NCI-H2029 treated with DMSO at 0.1 percent for 48 hours (cell line): Measurements from ENCODE around the gene SNCG.
"Not testable (repeated sequence)": the region's sequence is repeated elsewhere in the genome, so short reads cannot be mapped to it uniquely, and the experiment has no call there.

Experiments used
- DNase-seq: peaks from one replicate; lab custom pipeline; 2025; lab: John Stamatoyannopoulos, UW

Gene SNCG

DNA sequence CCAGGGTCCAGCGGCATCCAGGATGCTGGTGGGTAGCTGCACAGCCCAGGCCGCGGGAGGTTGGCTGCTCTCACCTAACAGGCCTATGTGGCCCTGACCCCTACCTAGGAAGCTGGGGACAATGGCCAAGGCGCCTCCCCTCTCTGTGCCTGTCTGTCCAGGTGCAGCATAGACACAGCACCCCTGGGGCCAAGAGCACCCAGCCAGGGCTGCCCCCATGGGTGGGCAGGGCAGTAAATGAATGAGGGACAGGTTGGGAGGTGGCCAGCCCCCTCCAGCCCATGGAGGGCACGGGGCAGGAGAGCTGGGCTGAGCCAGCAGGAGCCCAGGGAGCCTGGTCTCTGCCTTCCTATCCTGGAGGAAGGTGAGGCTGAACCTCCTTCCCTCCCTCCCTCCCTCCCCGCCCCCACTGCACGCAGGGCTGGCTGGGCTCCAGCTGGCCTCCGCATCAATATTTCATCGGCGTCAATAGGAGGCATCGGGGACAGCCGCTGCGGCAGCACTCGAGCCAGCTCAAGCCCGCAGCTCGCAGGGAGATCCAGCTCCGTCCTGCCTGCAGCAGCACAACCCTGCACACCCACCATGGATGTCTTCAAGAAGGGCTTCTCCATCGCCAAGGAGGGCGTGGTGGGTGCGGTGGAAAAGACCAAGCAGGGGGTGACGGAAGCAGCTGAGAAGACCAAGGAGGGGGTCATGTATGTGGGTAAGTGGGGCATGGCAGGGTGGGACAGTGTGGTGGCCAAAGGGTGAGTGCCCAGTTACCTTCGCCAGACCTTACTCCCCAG is at the start of gene SNCG:
SNCG (plus strand) TSS at position 484 of the 785 bp plus-strand sequence; CDS start at position 583, 99 bp downstream.
- DNase-seq, result no peak

DNA sequence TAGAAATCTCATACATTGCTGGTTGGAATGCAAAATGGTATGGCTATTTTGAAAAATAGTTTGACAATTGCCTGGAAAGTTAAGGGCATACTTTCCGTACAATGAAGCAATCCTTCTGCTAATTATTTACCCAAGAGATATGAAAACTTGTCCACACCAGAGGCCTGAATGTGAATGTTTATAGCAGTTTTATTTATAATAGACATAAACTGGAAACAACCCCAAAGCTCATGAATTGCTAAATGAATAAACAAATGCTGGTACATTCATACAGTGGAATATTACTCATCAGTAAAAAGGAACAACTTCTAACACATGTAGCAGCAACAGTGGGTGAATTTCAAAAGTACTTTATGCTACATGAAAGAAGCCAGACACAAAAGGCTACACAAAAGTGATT is 43.7 kb upstream of the SNCG start:
- no peak for DNase-seq

- DNase-seq, result no peak
Measured at GRCh38 chr10:86918022-86918471, 40.4 kb upstream of the SNCG start.

- DNase-seq, result no peak
Measured at GRCh38 chr10:86922553-86922961, 35.8 kb upstream of the SNCG start.

DNA sequence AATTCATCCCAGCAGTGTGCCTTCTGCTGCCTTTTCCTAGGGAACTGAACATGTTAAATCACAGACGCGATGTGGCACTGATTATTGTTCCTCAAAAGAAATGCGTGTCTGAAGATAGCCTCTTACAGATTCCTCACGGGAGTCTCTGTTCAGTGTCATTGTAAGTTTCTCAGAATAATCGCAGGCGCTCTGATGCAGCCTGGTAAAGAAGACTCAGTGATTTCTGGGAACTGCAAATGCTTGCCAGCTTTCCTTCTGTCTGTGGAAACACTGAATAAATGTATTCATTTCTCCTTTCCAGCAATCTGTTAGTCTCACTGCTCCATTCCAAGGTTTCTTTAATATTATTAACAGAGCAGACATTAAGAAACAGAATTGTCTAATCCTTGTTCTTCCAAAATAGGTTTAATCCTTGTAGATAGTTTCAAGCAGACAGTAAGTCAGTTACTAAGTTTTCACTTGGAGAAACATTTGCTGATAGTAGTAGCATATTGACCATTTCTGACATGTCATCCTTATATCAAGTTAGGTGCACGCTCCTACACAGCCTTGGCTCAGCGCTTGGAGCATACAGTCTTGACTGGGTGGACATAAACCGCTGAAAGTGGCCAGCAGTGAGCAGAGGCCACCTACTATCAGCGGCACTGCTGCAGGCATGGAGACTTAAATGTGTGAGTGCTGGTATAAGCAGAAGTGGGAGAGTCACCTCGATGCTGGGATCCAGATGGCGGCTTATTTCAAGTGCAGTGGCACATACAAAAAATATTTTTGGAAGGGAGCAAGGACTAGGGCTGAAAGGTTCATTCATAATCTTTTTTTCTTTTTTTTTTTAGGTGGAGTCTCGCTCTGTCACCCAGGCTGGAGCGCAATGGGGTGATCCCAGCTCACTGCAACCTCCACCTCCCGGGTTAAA is 28.7 kb upstream of the SNCG start:
- no peak for DNase-seq

- DNase-seq, result no peak
Measured at GRCh38 chr10:86931872-86932271, 26.5 kb upstream of the SNCG start.

GRCh38 chr10:86932674-86933073 is 25.7 kb upstream of the SNCG start:
- no peak for DNase-seq

DNA sequence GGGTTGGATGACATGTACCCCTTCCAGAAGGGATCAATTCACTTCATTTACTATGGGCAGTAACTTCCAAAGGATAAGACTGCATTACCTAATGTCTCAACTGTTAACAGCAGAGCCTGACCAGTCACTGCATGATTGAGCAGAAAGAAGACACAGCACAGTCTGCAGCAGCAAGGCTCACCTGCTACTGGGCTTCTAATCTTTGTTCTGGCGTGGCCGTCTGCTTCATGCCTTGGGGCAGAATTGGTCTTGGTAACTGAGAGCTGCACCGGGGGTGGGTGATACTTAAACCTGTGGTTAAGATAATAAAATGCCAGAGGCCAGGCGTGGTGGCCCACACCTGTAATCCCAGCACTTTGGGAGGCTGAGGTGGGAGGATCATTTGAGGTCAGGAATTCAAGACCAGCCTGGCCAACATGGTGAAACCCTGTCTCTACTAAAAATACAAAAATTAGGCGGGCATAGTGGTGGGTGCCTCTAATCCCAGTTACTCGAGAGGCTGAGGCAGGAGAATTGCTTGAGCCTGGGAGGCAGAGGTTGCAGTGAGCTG is 24.2 kb upstream of the SNCG start:
- DNase-seq, result not testable (repeated sequence)

- DNase-seq, result no peak
Measured at GRCh38 chr10:86936661-86937501, 21.5 kb upstream of the SNCG start.

- no peak for DNase-seq
Measured at GRCh38 chr10:86937502-86938154, 20.8 kb upstream of the SNCG start.

GRCh38 chr10:86938260-86938659 is 20.1 kb upstream of the SNCG start:
- no peak for DNase-seq

DNA sequence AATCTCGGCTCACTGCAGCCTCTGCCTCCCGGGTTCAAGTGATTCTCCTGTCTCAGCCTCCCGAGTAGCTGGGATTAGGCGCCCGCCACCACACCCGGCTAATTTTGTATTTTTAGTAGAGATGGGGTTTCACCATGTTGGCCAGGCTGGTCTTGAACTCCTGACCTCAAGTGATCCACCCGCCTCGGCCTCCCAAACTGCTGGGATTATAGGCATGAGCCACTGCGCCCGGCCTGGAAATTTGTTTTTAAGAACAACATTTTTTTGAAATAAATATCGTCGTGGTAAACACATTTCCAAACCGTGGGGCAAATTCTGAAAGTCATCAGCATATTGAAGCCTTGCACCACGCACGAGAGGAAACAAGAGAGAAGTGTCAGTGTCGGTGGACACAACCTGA is 18.3 kb upstream of the SNCG start:
- DNase-seq, result not testable (repeated sequence)

DNA sequence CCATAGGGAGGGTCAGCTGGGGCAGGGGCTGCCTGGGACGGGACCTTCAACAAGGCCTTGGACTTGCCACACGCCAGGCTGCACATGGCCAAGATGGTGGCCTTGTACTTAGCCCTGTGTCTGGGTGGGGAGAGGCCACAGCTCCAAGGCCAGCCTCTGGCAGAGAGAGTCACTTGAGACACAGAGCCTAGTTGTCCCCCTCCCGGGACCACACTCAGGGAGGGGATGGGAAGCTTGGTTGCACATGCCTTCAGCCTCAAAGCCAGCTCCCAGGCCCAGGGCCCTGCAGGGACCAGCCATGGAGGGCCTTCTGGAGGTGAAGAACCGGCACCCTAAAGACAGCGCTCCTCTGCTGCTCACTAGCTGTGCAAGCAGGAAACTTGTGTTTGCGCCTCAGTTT is 17.7 kb upstream of the SNCG start:
- DNase-seq, result no peak

DNA sequence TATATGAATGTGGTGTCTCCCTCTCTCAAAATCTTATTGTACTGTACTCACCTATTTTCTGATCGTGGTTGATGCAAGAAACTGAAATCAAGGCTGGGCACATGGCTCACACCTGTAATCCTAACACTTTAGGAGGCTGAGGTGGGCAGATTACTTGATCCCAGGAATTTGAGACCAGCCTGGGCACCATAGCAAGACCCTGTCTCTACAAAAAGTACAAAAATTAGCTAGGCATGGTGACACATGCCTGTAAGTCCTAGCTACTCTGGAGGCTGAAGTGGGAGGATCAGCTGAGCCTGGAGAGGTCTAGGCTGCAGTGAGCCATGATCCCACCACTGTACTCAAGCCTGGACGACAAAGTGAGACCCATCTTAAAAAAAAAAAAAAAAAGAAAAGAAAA is 17.0 kb upstream of the SNCG start:
- no peak for DNase-seq

DNA sequence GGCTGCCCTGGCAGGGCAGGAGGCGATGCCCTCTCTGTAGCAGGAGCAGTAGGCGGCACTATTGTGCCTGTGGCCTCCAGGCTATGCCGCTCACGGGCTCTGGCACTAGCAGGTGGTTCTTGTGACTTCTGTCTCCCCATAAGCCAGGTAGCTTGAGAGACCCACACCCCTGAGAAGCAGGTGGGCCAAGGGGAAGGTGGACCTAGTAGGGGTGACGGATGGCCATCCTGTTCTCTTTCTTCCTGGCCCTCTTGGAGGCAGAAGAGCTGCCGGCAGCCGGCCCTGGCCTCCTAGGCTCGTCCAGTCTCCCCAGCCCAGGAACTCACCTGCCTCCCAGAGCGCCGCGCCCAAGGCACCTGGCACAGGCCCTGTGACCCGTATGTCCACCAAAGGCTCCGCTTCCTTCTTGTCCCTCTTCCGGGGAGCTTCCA is 16.4 kb upstream of the SNCG start:
- no peak for DNase-seq

GRCh38 chr10:86942441-86943315 is 15.7 kb upstream of the SNCG start:
- DNase-seq, result no peak

DNA sequence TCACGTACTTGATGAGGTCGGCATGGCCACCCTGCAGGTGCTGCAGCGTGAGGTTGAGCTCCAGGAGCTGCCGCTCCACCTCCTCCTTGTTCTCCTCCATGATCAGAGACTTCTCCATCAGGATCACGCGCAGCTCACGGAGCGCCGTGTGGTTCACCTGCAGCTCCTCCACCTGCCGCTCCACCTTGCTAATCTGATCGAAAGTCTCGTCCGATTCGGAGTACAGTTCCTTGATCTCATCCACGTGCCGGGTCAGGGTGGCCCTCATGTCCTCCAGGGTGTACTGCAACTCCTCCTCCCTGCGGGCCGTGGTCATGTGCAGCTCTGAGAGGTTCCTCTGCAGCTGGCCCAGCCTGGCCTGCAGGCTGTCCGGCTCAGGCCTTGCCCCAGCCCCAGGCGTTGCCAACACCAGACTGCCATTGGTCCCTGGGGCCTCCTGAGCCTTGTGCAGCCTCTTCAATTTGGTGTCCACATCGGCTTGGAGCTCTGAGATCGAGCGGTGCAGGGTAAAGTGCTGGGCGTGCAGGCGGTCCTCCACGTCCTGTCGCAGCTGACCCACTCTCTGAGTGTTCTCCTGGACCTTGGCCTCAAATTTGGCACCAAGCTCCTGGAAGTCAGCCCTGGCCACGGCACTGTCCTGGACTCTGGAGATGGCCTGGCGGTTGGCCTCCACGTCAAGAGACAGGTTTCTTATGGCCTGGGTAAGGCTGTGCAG is 14.9 kb upstream of the SNCG start:
- no peak for DNase-seq

DNA sequence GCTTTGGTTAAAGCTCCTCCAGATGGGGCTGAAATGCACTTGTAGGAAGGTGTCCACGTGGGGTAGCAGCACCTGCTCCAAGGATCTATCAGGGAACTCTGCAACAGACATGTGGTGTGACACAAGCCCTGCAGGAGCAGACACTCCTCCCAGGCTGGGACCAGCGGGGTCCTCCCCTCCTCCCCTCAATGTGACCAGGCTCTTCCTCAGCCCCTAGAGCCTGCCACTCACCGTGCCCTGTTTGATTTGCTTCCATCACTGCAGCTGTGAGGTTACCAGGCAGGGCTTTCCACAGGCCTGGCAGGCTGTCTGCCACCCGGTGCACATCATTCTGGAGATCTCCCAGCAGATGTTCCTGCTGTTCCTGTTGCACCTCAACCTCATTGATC is 14.4 kb upstream of the SNCG start:
- no peak for DNase-seq

- DNase-seq, result no peak
Measured at GRCh38 chr10:86944471-86944870, 13.9 kb upstream of the SNCG start.

GRCh38 chr10:86944907-86945306 is 13.5 kb upstream of the SNCG start:
- no peak for DNase-seq
